SU-DHL-6 (cell line): ENCODE measurements around the gene ATOSA.

Source experiments
- EZH2phosphoT487 ChIP-seq: fragments of 200-600 bp; sonication (generic), shearing (Covaris generic); conservative IDR thresholded peaks from 2 replicates; pipeline ENCODE4 v1.6.1; 2018; ENCODE audit warnings: mild to moderate bottlenecking, antibody characterized with exemption, low read length, moderate library complexity, mixed read lengths
- TF ChIP-seq, protein P1 (sequence below): fragments of 200-600 bp; sonication (generic); IDR thresholded peaks from one replicate; pipeline ENCODE4 v1.5.1; 2017; ENCODE audit warnings: antibody characterized with exemption, mild to moderate bottlenecking, low read length, moderate library complexity; ENCODE audit not compliant: insufficient read depth, poor library complexity, severe bottlenecking

DNA sequence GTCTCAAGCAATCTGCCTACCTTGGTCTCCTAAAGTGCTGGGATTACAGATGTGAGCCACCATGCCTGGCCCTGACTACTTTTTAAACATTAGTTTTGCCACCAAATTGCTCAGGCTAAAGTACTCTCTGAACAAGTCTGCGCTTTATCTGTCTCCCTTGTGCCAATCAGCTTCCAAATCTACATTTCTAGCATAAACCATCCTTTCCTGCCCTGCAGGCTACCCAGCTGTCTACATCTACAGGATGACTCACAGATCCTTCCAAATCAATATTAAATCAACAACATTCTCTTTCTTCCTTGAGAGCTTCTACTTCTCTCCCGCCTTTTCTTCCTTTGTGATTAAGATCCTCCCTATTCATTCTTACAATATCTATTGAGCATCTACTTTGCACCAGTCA is 16.0 kb upstream of the ATOSA start:
- no peak for TF ChIP-seq EZH2phosphoT487
- TF ChIP-seq, protein P1, sequence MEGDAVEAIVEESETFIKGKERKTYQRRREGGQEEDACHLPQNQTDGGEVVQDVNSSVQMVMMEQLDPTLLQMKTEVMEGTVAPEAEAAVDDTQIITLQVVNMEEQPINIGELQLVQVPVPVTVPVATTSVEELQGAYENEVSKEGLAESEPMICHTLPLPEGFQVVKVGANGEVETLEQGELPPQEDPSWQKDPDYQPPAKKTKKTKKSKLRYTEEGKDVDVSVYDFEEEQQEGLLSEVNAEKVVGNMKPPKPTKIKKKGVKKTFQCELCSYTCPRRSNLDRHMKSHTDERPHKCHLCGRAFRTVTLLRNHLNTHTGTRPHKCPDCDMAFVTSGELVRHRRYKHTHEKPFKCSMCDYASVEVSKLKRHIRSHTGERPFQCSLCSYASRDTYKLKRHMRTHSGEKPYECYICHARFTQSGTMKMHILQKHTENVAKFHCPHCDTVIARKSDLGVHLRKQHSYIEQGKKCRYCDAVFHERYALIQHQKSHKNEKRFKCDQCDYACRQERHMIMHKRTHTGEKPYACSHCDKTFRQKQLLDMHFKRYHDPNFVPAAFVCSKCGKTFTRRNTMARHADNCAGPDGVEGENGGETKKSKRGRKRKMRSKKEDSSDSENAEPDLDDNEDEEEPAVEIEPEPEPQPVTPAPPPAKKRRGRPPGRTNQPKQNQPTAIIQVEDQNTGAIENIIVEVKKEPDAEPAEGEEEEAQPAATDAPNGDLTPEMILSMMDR, result no peak
